HG02571 (cell line): ENCODE measurements around the gene EFCAB12.
A peak's percentile ranks its signal among the peaks of the same experiment; 100 is the strongest.

Experiments
- ATAC-seq: cut with Tn5 transposase; IDR thresholded peaks from one replicate; pipeline ENCODE4 v1.9.1; 2021; ENCODE audit warnings: mild to moderate bottlenecking, moderate library complexity; ENCODE audit not compliant: unreplicated experiment

Gene EFCAB12

DNA sequence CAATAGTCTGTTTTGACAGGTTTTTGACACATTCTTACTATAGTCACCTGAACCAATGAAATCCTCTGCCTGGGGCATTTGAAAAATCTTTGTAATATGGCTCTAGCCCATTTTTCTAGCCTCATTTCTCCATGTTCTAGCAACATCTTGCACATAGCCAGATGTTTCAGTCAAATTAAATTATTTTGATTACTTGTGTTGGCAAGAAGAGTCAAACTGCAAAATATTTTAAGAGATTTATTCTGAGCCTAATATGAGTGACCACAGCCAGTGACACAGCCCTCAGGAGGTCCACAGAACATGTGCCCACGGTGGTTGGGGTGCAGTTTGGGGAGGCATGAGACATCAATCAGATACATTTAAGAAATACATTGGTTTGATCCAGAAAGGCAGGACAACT lies 18.5 kb upstream of the EFCAB12 start:
- ATAC-seq: no peak

- no peak for ATAC-seq
Observed at GRCh38 chr3:129445471-129445870, 17.0 kb upstream of the EFCAB12 start.

- no peak for ATAC-seq
Observed at GRCh38 chr3:129442947-129443346, 14.5 kb upstream of the EFCAB12 start.

GRCh38 chr3:129442486-129442885 lies 14.1 kb upstream of the EFCAB12 start:
- no peak for ATAC-seq

DNA sequence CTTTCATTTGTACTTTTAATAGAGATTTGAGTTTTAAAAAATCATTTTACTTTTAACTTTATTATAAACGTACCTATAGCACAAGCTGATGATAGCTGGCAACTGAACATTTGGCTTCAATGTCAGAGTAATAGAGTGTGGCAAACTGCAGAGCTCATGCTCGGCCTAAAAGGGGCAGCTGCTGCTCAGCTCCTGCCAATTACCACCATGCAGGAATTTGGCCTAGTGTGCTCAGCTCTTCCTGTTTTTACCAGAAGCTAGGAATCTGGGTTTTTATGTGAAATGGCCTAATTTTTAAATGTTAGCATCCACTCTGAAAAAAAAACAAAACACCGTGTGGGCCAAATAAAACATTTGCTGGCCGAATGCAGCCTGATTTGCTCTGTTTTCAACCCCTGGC lies 13.3 kb upstream of the EFCAB12 start:
- no peak for ATAC-seq

DNA sequence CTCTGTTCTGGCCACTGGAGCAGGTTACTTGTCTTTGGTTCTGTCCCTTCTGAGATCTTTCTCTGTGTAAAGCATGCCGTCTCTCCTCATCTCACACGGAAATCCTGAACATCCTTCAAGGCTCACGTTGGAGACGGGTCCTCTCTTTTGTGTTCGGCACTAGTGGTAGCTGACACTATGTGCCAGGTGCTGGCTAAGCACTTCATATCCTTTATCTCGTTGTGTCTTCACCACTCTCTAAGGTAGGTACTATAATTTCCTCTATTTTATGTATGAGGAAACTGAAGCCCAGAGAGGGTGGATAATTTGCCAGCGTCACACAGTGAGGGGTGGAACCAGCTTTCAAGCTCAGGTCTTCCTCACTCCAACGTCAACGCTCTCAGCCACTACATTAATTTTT lies 12.8 kb upstream of the EFCAB12 start:
- ATAC-seq: no peak

- ATAC-seq: no peak
Observed at GRCh38 chr3:129440618-129441190, 12.3 kb upstream of the EFCAB12 start.

DNA sequence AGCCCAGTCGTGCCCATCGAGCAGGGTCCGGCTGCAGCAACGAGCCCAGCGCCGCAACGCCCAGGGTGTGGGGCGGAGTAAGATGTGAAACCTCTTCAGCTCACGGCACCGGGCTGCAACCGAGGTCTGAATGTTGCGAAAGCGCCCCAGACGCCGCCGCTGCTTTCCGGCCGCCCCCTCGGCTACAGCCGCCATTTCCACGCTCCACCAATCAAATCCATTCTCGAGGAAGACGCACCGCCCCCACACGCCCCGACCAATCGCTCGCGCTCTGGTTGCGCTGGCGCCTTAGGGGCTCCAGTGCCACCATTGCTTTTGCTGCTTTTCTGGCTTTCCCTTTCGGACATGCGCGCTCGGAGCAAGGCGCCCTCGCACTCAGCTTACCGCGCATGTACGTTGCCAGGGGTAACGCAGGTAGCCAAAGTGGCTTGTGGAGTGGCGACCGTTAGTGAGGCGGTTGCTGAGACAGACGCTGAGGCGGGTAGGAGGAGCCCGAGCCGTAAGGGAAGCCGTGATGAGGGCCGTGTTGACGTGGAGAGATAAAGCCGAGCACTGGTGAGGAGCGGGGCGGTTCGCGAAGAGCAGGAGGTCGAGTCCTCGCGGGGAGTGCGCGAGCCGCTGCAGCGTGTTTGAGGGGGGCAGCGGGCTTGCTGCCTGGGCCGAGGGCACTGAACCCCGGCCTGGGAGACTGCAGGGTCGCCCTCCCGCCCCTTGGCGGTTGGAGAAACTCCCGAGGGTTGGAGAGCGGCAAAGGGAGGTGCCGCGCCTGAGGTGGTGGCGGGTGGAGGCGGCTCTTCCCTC lies 11.6 kb upstream of the EFCAB12 start, which contains the start of the genes IFT122 and MBD4:
Gene IFT122, plus strand, starts transcription at position 408 of the 801 bp plus-strand sequence. Its CDS starts 107 bp downstream, at position 515.
Gene MBD4, minus strand, starts transcription at position 132 of the 801 bp plus-strand sequence. Its CDS starts 115 bp downstream, at position 17.
- peak; percentile 88 for ATAC-seq

DNA sequence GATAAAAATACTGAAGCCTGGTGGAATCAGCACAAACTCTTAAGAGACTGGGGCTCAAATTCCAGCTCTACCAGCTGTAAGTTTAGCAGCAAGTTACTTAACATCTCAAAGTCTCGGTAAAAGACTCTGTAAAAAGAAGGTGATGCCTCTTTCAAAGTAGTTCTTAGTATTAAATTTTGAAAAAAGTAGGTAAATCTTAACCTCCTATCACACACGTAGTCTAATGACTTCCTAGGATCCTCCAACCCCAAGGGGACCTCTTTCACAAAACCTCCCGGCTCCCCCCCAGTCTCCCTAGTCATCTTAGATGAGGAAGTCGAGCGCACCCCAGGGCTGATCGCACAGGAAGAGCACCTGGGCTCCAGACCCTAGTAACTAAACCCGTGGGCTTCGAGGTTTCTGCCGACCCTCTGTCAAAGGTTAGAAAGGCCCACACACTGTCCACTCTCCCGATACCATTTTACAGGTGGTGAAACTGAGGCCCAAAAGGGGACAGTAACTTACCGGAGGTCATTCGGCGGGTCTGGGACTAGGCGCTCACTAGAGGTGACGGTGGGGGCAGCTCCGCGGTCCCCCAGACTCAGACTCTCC lies 10.9 kb upstream of the EFCAB12 start:
- peak; percentile 7 for ATAC-seq

DNA sequence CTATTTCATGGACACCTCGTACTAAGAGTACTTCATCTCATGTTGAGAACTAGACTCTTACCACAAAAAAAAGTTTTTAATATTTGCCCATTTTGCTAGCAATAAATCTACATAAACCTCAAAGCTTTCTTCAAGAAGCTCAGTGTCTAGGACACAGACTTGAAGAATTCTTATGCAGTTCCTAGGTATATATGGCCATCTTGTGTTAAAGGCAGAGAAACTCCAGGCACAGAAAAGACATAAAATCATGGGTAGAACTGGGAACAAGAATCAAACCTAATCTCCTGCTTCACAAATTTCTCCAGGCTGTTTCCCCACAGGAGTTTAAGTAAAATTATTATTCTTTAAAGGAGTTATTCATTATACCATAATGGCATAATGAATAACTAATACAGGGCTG lies 6.9 kb upstream of the EFCAB12 start:
- no peak for ATAC-seq

GRCh38 chr3:129434140-129434539 lies 5.7 kb upstream of the EFCAB12 start:
- ATAC-seq: no peak

DNA sequence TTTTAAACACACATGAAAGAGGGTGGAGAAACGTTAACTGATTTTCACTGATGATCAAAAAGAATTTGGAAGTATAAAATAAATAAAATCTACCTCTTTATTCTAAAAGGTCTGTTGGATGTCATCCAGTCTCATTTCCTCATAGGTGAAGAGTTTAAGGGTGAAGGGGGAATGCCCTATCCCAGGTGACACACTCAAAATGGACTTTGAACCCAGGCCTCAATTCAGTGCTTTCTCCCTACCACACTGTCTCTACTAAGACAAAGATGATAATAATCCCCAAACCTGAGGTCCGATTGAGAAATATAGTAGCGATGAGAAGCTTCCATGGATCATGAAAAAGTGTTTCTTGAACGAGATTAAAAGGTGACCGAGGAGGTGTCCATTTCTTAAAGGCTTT lies 5.1 kb upstream of the EFCAB12 start:
- no peak for ATAC-seq

- no peak for ATAC-seq
Observed at GRCh38 chr3:129432671-129433070, 4.2 kb upstream of the EFCAB12 start.

DNA sequence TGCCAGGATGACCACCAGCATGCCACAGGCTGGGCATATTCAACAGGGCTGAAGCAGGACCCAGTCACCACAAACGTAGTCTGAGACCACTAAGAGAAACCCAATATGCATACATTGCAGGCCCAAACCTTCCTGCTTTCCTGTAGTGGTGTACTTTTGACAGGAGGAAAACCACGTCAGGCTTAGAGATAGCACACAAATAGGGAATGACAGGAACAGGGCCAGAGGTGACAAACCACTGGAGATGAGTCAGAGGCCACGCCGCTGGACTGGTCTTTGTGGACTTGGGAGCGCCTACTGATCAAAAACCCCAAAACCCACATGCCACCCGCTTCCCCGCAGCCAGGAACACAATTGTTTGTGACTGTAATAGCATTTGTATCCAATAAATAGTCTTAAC lies 3.6 kb upstream of the EFCAB12 start:
- ATAC-seq: no peak

DNA sequence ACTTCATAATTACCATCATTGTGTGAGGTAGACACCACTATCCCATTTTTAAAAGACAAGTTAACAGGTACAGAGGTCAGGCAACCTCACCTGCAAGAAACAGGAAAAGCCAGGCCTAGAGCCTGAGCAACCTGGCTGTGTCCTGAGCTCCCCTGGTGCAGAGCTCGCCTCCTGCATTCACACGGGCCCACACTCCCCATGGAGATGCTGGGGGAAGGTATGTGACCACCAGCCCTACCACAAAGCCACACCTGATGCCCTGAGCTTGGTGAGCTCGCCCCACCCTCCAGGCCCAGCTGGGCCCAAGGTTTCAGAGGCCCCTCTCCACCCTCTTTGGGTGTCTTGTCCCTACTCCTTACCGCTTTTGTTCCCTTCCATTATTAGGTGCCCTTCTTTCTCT lies 1.2 kb upstream of the EFCAB12 start:
- no peak for ATAC-seq

DNA sequence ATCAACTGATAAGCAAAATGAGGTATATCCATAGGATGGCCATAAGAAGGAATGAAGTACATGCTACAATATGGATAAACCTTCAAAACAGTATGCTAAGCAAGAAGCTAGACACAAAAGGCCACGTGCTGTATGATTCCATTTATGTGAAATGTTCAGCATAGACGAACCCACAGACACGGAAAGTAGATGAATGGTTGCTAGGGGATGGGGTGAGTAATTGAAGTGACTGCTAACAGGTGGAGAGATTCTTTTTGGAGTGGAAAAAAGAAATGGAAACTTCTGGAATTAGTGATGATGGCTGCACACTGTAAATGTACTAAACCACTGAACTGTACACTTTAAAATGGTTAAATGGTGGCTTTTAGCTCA lies 630 bp upstream of the EFCAB12 start:
- no peak for ATAC-seq

GRCh38 chr3:129428007-129428375 lies 445 bp downstream of the EFCAB12 start:
- ATAC-seq: no peak

- ATAC-seq: no peak
Observed at GRCh38 chr3:129425619-129426018, 2.8 kb downstream of the EFCAB12 start.

DNA sequence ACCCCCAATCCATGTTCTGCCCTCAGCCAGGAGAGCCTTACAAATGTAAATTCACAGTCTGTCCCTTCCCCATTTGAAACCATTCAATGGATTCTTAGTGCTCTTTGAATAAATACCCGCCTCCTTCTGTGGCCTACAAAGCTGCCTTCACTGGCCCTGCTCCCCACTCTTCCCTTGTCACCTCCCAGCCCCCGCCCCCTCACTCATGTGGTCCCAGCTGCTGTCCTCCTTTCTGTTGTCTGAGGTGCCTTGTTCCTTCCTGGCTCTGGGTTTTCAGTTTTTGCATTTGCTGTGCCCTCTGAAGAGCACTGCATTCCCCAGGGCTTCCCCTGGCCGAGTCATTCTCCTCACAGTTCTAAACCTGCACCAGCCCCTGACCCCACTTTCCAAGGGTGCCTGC lies 3.2 kb downstream of the EFCAB12 start:
- no peak for ATAC-seq

GRCh38 chr3:129424185-129424841 lies 4.1 kb downstream of the EFCAB12 start:
- ATAC-seq: peak; percentile 69

DNA sequence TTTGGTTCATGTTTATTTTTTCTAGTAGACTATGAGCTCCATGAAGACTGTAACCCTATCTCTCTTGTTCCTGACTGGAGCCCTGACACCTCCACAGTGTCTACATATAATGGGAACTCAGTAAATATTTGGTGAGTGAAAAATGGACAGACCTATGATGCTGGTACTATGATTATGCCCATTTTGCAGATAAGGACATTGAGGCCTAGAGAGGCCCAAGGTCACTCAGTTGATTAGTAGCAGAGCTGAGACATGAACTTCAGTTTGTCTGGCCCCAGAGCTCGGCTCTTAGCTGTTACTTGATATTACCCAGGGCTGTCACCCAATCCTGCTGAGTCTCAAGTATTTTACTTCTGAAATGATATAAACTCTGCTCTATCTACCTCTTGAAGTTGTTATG lies 5.5 kb downstream of the EFCAB12 start:
- ATAC-seq: no peak
